B cell (primary cell): ENCODE data around the gene PGBD5. TPM values are rescaled to one million over a fixed set of nuclear protein-coding genes. Genes with fewer than 3 reads are reported as not detected.

Experiments
- ATAC-seq: fragments of 200-7000 bp; cut with Tn5 transposase; one replicate; pipeline ENCODE4 v1.10.0; 2021; ENCODE audit warnings: low read depth, mild to moderate bottlenecking, moderate number of reproducible peaks, moderate library complexity
- CTCF ChIA-PET: fragments of 350-600 bp; sonication (Branson Sonifier 250); formaldehyde crosslinking; loops from one replicate; lab custom pipeline; 2021; ENCODE audit warnings: antibody characterized with exemption, inconsistent platforms; lab: Charles Lee
- POLR2A ChIA-PET: fragments of 350-600 bp; sonication (Branson Sonifier 250); formaldehyde crosslinking; loops from one replicate; lab custom pipeline; 2021; ENCODE audit warnings: antibody characterized with exemption; lab: Charles Lee
- DNase-seq: peaks from one replicate; pipeline ENCODE4 v3.0.0; 2013
- H2AFZ ChIP-seq: 2 replicates; pipeline ENCODE4 v1.6.1; 2012; ENCODE audit warnings: mild to moderate bottlenecking, low read depth, low read length; ENCODE audit not compliant: insufficient read depth, poor library complexity, severe bottlenecking
- H3K27ac ChIP-seq, 2 donors: 1 replicate in 1 of 2; 2 replicates in 1 of 2; pipeline ENCODE4 v1.5.1; 2012 to 2013; ENCODE audit warnings: low read length in 2 of 2, mild to moderate bottlenecking in 2 of 2, moderate library complexity in 1 of 2
- H3K27me3 ChIP-seq, 4 experiments: fragments of 200-600 bp in 1 of 4; sonication (generic) in 1 of 4; replicated peaks in 1 of 4; 1 replicate in 2 of 4; 2 replicates in 2 of 4; pipeline versions ENCODE4 v1.6.1 to v1.7.0; 2013 to 2016; ENCODE audit warnings: low read length in 3 of 4, mild to moderate bottlenecking in 2 of 4, mixed read lengths in 1 of 4, moderate library complexity in 1 of 4; ENCODE audit not compliant: insufficient read depth in 4 of 4, control insufficient read depth in 3 of 4; ENCODE audit errors: control extremely low read depth in 1 of 4
- H3K36me3 ChIP-seq, 2 experiments: replicated peaks in 1 of 2; 1 replicate in 1 of 2; 2 replicates in 1 of 2; pipeline versions ENCODE4 v1.6.1 to v1.7.1; 2013; ENCODE audit warnings: low read length in 1 of 2; ENCODE audit not compliant: insufficient read depth in 2 of 2, control insufficient read depth in 1 of 2; ENCODE audit errors: control extremely low read depth in 1 of 2, extremely low read depth in 1 of 2
- H3K4me1 ChIP-seq, 2 donors: fragments of 200-600 bp in 1 of 2; sonication (generic) in 1 of 2; 1 replicate in 1 of 2; 2 replicates in 1 of 2; pipeline versions ENCODE4 v1.5.1 to v1.6.1; 2013 to 2017; ENCODE audit warnings: low read length in 2 of 2; ENCODE audit not compliant: control insufficient read depth in 2 of 2, insufficient read depth in 2 of 2
- H3K4me2 ChIP-seq: replicated peaks from 2 replicates; pipeline ENCODE3; 2012; ENCODE audit warnings: mild to moderate bottlenecking, low read depth, low read length; ENCODE audit not compliant: poor library complexity, severe bottlenecking
- H3K4me3 ChIP-seq, 5 experiments: fragments of 200-600 bp in 1 of 5; sonication (generic) in 1 of 5; 1 replicate in 3 of 5; 2 replicates in 2 of 5; pipeline versions ENCODE4 v1.5.1 to v1.7.0; 2011 to 2016; ENCODE audit warnings: low read length in 4 of 5, mild to moderate bottlenecking in 4 of 5, low read depth in 2 of 5, control low read depth in 1 of 5, moderate library complexity in 1 of 5; ENCODE audit not compliant: insufficient read depth in 1 of 5; ENCODE audit errors: control extremely low read depth in 1 of 5, extremely low read depth in 1 of 5
- H3K79me2 ChIP-seq: fragments of 200-600 bp; sonication (generic); one replicate; pipeline ENCODE4 v1.6.0; 2016; ENCODE audit warnings: low read length; ENCODE audit not compliant: control insufficient read depth, insufficient read depth
- H3K9ac ChIP-seq: fragments of 200-600 bp; sonication (generic); 2 replicates; pipeline ENCODE4 v1.6.1; 2017; ENCODE audit warnings: mild to moderate bottlenecking, low read length, moderate library complexity
- H3K9me3 ChIP-seq, 3 donors: one replicate each; pipeline versions ENCODE4 v1.6.1 to v1.7.1; 2013; ENCODE audit warnings: low read length in 2 of 3; ENCODE audit not compliant: control insufficient read depth in 2 of 3, insufficient read depth in 1 of 3; ENCODE audit errors: control extremely low read depth in 1 of 3
- H4K20me1 ChIP-seq: 2 replicates; pipeline ENCODE4 v1.6.0; 2012; ENCODE audit warnings: mild to moderate bottlenecking, low read length; ENCODE audit not compliant: insufficient read depth, control insufficient read depth, poor library complexity, severe bottlenecking
- H3K27ac Mint-ChIP-seq: one replicate; pipeline ENCODE4 v1.8.0; 2021; ENCODE audit warnings: mixed read lengths
- H3K27me3 Mint-ChIP-seq: one replicate; pipeline ENCODE4 v1.8.0; 2021; ENCODE audit warnings: mixed read lengths
- H3K4me1 Mint-ChIP-seq: one replicate; pipeline ENCODE4 v1.8.0; 2021; ENCODE audit warnings: mixed read lengths
- H3K4me3 Mint-ChIP-seq: one replicate; pipeline ENCODE4 v1.8.0; 2021; ENCODE audit warnings: mixed read lengths
- H3K9me3 Mint-ChIP-seq: one replicate; pipeline ENCODE4 v1.8.0; 2022; ENCODE audit warnings: mixed read lengths; ENCODE audit not compliant: insufficient read depth
- CTCF ChIP-seq: fragments of 200-600 bp; IDR thresholded peaks from one replicate; pipeline ENCODE4 v1.8.0; 2022; ENCODE audit warnings: antibody characterized with exemption, mild to moderate bottlenecking
- EZH2 ChIP-seq: IDR thresholded peaks from 2 replicates; pipeline ENCODE4 v1.6.1; 2012; ENCODE audit warnings: borderline replicate concordance, low read depth, mild to moderate bottlenecking, moderate library complexity, low read length; ENCODE audit not compliant: insufficient read depth, poor library complexity, severe bottlenecking
- WGBS: methylation state at CpG from one replicate; pipeline ENCODE4 v1.1.5; 2013; ENCODE audit warnings: missing lambda C conversion rate; ENCODE audit not compliant: insufficient coverage; 5-methylcytosine and 5-hydroxymethylcytosine counted together
- intact Hi-C: fragments of 100-400 bp; cut with micrococcal nuclease; formaldehyde crosslinking; loops from one replicate; pipeline ENCODE4 v1.10.0; 2022
- polyA plus RNA-seq: library from polyadenylated mRNA; depleted of rRNA; stranded (reverse); fragments of >200 nt; gene quantifications from 2 replicates; pipeline ENCODE4 v1.2.3, GENCODE V29; 2012
- total RNA-seq, 2 donors: library from RNA; stranded (reverse); fragments of 120-200 nt in 1 of 2; gene quantifications; 1 replicate in 1 of 2; 2 replicates in 1 of 2; pipeline versions ENCODE4 v1.2.3 to v1.2.4, GENCODE V29; 2013 to 2022

Gene PGBD5
- total and polyA plus RNA-seq, 2 donors (not counting 1 experiment from before 2014, with no cell fraction given): 0.07 TPM; not detected in 1

- DNase-seq (no peak), ATAC-seq (no peak)
- TF ChIP-seq CTCF (no peak), EZH2 (no peak)
- H3K27ac Mint-ChIP-seq: no peak overlapping the region
- no peaks in the 10 kb centered on the region for H3K36me3 ChIP-seq
- H3K4me1 ChIP-seq: no peaks in the 10 kb centered on the region
- CTCF ChIA-PET: no interaction called here
- POLR2A ChIA-PET: no interaction called here
- H3K9me3 Mint-ChIP-seq: peaks cover 13% of the 10 kb centered on the region
- H3K4me1 Mint-ChIP-seq: no peaks in the 10 kb centered on the region
- H3K79me2 ChIP-seq: no peaks in the 10 kb centered on the region
- H3K9ac ChIP-seq: no peak overlapping the region
- peaks cover 22% of the 10 kb centered on the region for H3K27me3 Mint-ChIP-seq
- H3K4me2 ChIP-seq: no peak overlapping the region
- no peak overlapping the region for H2AFZ ChIP-seq
- intact Hi-C loops: no loop called here
- H3K27me3 ChIP-seq: peaks cover 0 to 6% (median 2%) of the 10 kb centered on the region in 4 experiments
- H3K4me3 ChIP-seq: no peak overlapping the region
- H4K20me1 ChIP-seq: no peaks in the 10 kb centered on the region
- WGBS: 81% methylated on average over 5 of the region's 6 CpGs
- no peak overlapping the region for H3K27ac ChIP-seq
- H3K4me3 Mint-ChIP-seq: no peak overlapping the region
- H3K9me3 ChIP-seq: peaks cover 0 to 19% (median 12%) of the 10 kb centered on the region in 3 donors
These were observed 50.4 kb downstream of the PGBD5 start for GRCh38 chr1:230375780-230376179.

- no peaks in the 10 kb centered on the region for H3K36me3 ChIP-seq
- no peak overlapping the region for H2AFZ ChIP-seq
- peaks cover 0 to 14% (median 12%) of the 10 kb centered on the region in 3 donors for H3K9me3 ChIP-seq
- no peak overlapping the region for H3K4me3 ChIP-seq
- H3K27ac ChIP-seq: no peak overlapping the region
- H3K9me3 Mint-ChIP-seq: peaks cover 13% of the 10 kb centered on the region
- no peak overlapping the region for H3K27ac Mint-ChIP-seq
- ChIA-PET CTCF (no interaction called here), POLR2A (no interaction called here)
- H3K27me3 Mint-ChIP-seq: peaks cover 22% of the 10 kb centered on the region
- no CpG with 5 or more reads among the region's 3 CpGs for WGBS
- TF ChIP-seq CTCF (no peak), EZH2 (no peak)
- ATAC-seq: no peak
- no peaks in the 10 kb centered on the region for H3K4me1 ChIP-seq
- no peak for DNase-seq
- H3K4me3 Mint-ChIP-seq: no peak overlapping the region
- H4K20me1 ChIP-seq: no peaks in the 10 kb centered on the region
- no peaks in the 10 kb centered on the region for H3K79me2 ChIP-seq
- intact Hi-C loops: no loop called here
- H3K9ac ChIP-seq: no peak overlapping the region
- no peaks in the 10 kb centered on the region for H3K4me1 Mint-ChIP-seq
- H3K27me3 ChIP-seq: peaks cover 0 to 6% (median 2%) of the 10 kb centered on the region in 4 experiments
- no peak overlapping the region for H3K4me2 ChIP-seq
These were observed 51.0 kb downstream of the PGBD5 start for GRCh38 chr1:230375147-230375546.
